ENCODE results near the gene WNK3. TPM values are rescaled to one million over a fixed set of nuclear protein-coding genes. Genes with fewer than 3 reads are reported as not detected.

Gene WNK3
- total RNA-seq, 2 experiments from 2014 or later = 0.17 TPM; not detected in 1

- ChIA-PET POLR2A (no interaction called here), CTCF (ENCODE audit: unreplicated experiment) (no interaction called here)
- intact Hi-C loops (cut with micrococcal nuclease; ENCODE audit: unreplicated experiment) = no loop called here
- Histone ChIP-seq H2AFZ (ENCODE audit: low read length) (no peak overlapping the region), H3K4me3 (ENCODE audit: low read depth, low read length, poor library complexity, severe bottlenecking) (no peak overlapping the region), H3K9me3 (ENCODE audit: low read length) (no peaks in the 10 kb centered on the region), H3K36me3 (ENCODE audit: insufficient read depth, low read length) (no peaks in the 10 kb centered on the region), H3K4me2 (ENCODE audit: low read length) (no peak overlapping the region), H4K20me1 (ENCODE audit: insufficient read depth, low read length) (no peaks in the 10 kb centered on the region), H3K9me2 (ENCODE audit: insufficient read depth, low read length) (no peaks in the 10 kb centered on the region), H3K4me1 (ENCODE audit: insufficient read depth, low read length, poor library complexity, severe bottlenecking) (no peaks in the 10 kb centered on the region), H3K27ac (ENCODE audit: low read depth, low read length, poor library complexity, severe bottlenecking) (no peak overlapping the region), H3K79me2 (ENCODE audit: insufficient read depth, low read depth, low read length) (no peaks in the 10 kb centered on the region)
- no peak for TF ChIP-seq EZH2phosphoT487 (IDR thresholded peaks at IDR 0.05; ENCODE audit: borderline replicate concordance, low read depth, low read length)
- no peak for TF ChIP-seq CTCF (conservative IDR thresholded peaks at IDR 0.05; ENCODE audit: low read length)
- BruUV-seq (replicated peaks) = no TSS peak
- DNase-seq (ENCODE audit: low spot score) = no peak
These were observed 66.1 kb downstream of the WNK3 start for GRCh38 chrX:54291758-54292157.

DNA sequence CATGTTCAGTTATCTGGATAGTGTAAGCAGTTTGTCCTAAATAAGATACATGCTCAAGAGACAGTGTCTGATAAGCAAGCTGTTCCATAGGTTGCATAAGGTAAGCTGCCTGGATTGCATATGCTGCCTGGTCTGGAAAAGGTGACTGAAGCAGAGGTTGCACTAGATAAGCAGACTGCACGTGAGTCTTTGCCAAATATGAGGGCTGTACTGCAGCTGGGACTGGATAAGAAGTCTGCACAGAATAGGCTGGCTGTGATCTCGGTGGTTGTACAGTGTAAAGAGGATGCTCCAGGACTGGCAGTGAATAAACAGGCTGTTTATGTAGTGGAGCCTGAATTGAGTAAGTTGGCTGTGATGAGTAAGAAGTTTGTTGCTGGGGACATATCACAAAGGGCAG lies 68.9 kb downstream of the WNK3 start:
- no TSS peak for BruUV-seq (replicated peaks)
- H3K36me3 ChIP-seq (ENCODE audit: insufficient read depth, low read length) = no peaks in the 10 kb centered on the region
- CTCF ChIA-PET (ENCODE audit: unreplicated experiment) = no interaction called here

DNA sequence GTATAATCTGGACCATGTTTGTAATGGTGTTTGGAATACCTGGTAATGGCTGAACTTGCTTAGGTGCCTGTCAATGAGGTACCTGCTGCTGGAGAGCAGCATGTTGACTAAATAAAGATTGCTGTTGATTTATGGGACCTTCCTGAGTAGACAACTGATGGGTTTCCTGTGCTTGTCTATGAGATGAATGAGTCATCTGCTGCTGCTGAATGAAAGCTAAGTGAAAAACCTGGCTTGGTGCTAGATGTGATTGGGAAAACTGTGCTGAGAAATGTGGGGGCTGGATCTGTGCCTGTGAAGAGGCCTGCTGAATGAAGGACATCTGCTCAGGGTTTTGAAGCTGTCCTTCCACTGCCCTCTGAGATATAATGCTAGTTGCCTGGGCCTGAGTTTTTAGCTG lies 69.6 kb downstream of the WNK3 start:
- ChIA-PET POLR2A (no interaction called here), CTCF (ENCODE audit: unreplicated experiment) (no interaction called here)
- no TSS peak for BruUV-seq (replicated peaks)
- Histone ChIP-seq H3K79me2 (ENCODE audit: insufficient read depth, low read depth, low read length) (no peaks in the 10 kb centered on the region), H3K4me3 (ENCODE audit: low read depth, low read length, poor library complexity, severe bottlenecking) (no peak overlapping the region), H3K4me1 (ENCODE audit: insufficient read depth, low read length, poor library complexity, severe bottlenecking) (no peaks in the 10 kb centered on the region), H4K20me1 (ENCODE audit: insufficient read depth, low read length) (no peaks in the 10 kb centered on the region), H3K9me2 (ENCODE audit: insufficient read depth, low read length) (no peaks in the 10 kb centered on the region), H2AFZ (ENCODE audit: low read length) (no peak overlapping the region), H3K27ac (ENCODE audit: low read depth, low read length, poor library complexity, severe bottlenecking) (no peak overlapping the region), H3K9me3 (ENCODE audit: low read length) (no peaks in the 10 kb centered on the region), H3K36me3 (ENCODE audit: insufficient read depth, low read length) (no peaks in the 10 kb centered on the region), H3K4me2 (ENCODE audit: low read length) (no peak overlapping the region)
- TF ChIP-seq EZH2phosphoT487 (IDR thresholded peaks at IDR 0.05; ENCODE audit: borderline replicate concordance, low read depth, low read length) (no peak), CTCF (conservative IDR thresholded peaks at IDR 0.05; ENCODE audit: low read length) (no peak)
- intact Hi-C loops (cut with micrococcal nuclease; ENCODE audit: unreplicated experiment) = no loop called here
- no peak for DNase-seq (ENCODE audit: low spot score)

More for the DNA sequence above, 68.9 kb downstream of the WNK3 start:
- intact Hi-C loops (cut with micrococcal nuclease; ENCODE audit: unreplicated experiment) = no loop called here
- TF ChIP-seq EZH2phosphoT487 (IDR thresholded peaks at IDR 0.05; ENCODE audit: borderline replicate concordance, low read depth, low read length) = no peak
- TF ChIP-seq CTCF (conservative IDR thresholded peaks at IDR 0.05; ENCODE audit: low read length) = no peak
- no peak overlapping the region for H3K27ac ChIP-seq (ENCODE audit: low read depth, low read length, poor library complexity, severe bottlenecking)
- POLR2A ChIA-PET = no interaction called here
- H3K4me1 ChIP-seq (ENCODE audit: insufficient read depth, low read length, poor library complexity, severe bottlenecking) = no peaks in the 10 kb centered on the region
- no peaks in the 10 kb centered on the region for H3K9me3 ChIP-seq (ENCODE audit: low read length)
- H3K4me2 ChIP-seq (ENCODE audit: low read length) = no peak overlapping the region
- no peak overlapping the region for H2AFZ ChIP-seq (ENCODE audit: low read length)
- H3K4me3 ChIP-seq (ENCODE audit: low read depth, low read length, poor library complexity, severe bottlenecking) = no peak overlapping the region
- no peak for DNase-seq (ENCODE audit: low spot score)
- H4K20me1 ChIP-seq (ENCODE audit: insufficient read depth, low read length) = no peaks in the 10 kb centered on the region
- H3K9me2 ChIP-seq (ENCODE audit: insufficient read depth, low read length) = no peaks in the 10 kb centered on the region
- H3K79me2 ChIP-seq (ENCODE audit: insufficient read depth, low read depth, low read length) = no peaks in the 10 kb centered on the region
